PC-3 (cell line): ENCODE results near the gene NCF4.

Experiments used
- CTCF ChIP-seq: fragments of 300-600 bp; sonication (generic); conservative IDR thresholded peaks from 2 replicates; pipeline ENCODE4 v1.5.1; 2017; ENCODE audit warnings: antibody characterized with exemption, low read depth, mild to moderate bottlenecking, low read length
- EZH2 ChIP-seq: fragments of 300-600 bp; sonication (generic); IDR thresholded peaks from one replicate; pipeline ENCODE4 v1.6.1; 2017; ENCODE audit warnings: antibody characterized with exemption, mild to moderate bottlenecking, low read length; ENCODE audit not compliant: unreplicated experiment
- EZH2phosphoT487 ChIP-seq: fragments of 300-600 bp; sonication (generic); IDR thresholded peaks from 2 replicates; pipeline ENCODE4 v1.6.1; 2018; ENCODE audit warnings: mild to moderate bottlenecking, antibody characterized with exemption, low read length, borderline replicate concordance

DNA sequence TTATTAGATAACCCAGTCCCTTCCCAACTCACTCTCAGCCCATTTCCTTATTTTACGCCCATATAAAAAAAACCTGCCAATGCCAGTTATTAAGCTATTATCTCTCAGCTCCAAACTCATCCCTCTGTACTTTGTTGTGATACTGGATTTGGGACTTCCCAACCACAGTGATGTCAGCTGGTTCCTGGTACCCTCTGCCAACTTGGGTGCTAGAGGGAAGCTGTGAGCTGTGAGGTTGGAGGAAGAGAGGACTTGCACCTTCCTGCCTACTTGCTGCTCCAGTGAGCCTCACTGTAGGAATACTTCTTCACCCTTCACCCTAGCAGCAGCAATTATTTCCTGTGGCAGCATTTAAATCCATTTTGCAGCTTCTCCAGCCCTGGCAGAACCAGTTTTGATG, 33.5 kb downstream of the NCF4 start:
- no peak for TF ChIP-seq CTCF
- TF ChIP-seq EZH2, result no peak
- no peak for TF ChIP-seq EZH2phosphoT487
